Measurements from ENCODE around the gene NLN. TPM values are rescaled to one million over a fixed set of nuclear protein-coding genes. Genes with fewer than 3 reads are reported as not detected.

NLN gene
- total RNA-seq, 2 experiments from 2014 or later: 38.4 to 42.5 TPM

- intact Hi-C loops (cut with micrococcal nuclease): loop anchor here (10.0 kb wide), 1 partner anchor 116 kb away; the partner anchor contains the start of gene ERBIN
- Mint-ChIP-seq H3K9me3 (peaks cover 4% of the 10 kb centered on the region), H3K4me3 (no peak overlapping the region), H3K27ac (no peak overlapping the region), H3K27me3 (no peaks in the 10 kb centered on the region), H3K36me3 (ENCODE audit: low read depth) (peaks cover 55% of the 10 kb centered on the region), H3K4me1 (ENCODE audit: low read depth) (peaks cover 20% of the 10 kb centered on the region)
- ChIA-PET CTCF (interaction anchor here (1.7 kb wide), 1 partner anchor 10 kb away, joined by 6 read pairs; no protein-coding TSS in a partner anchor), POLR2A (no interaction called here)
- no peak for ATAC-seq
- no peak for DNase-seq
- TF ChIP-seq CTCF (IDR thresholded peaks at IDR 0.05): no peak
Measured at GRCh38 chr5:65808818-65809217, 86.8 kb downstream of the NLN start.

- H3K4me3 Mint-ChIP-seq: no peak overlapping the region
- ChIA-PET CTCF (no interaction called here), POLR2A (no interaction called here)
Measured at GRCh38 chr5:65809817-65810531, 88.0 kb downstream of the NLN start.

GRCh38 chr5:65811004-65811403 is 89.0 kb downstream of the NLN start:
- no peak for ATAC-seq
- ChIA-PET POLR2A (no interaction called here), CTCF (interaction anchor here (0.6 kb wide), 1 partner anchor 28 kb away, joined by 3 read pairs; no protein-coding TSS in a partner anchor)
- Mint-ChIP-seq H3K4me3 (no peak overlapping the region), H3K4me1 (ENCODE audit: low read depth) (peaks cover 4% of the 10 kb centered on the region), H3K27me3 (no peaks in the 10 kb centered on the region), H3K9me3 (peaks cover 4% of the 10 kb centered on the region), H3K27ac (no peak overlapping the region), H3K36me3 (ENCODE audit: low read depth) (peaks cover 48% of the 10 kb centered on the region)
- DNase-seq: no peak
- intact Hi-C loops (cut with micrococcal nuclease): no loop called here
- no peak for TF ChIP-seq CTCF (IDR thresholded peaks at IDR 0.05)

More at GRCh38 chr5:65809817-65810531, 88.0 kb downstream of the NLN start:
- ATAC-seq: no peak
- Mint-ChIP-seq H3K4me1 (ENCODE audit: low read depth) (peaks cover 9% of the 10 kb centered on the region), H3K27me3 (no peaks in the 10 kb centered on the region), H3K9me3 (peaks cover 4% of the 10 kb centered on the region), H3K36me3 (ENCODE audit: low read depth) (peaks cover 56% of the 10 kb centered on the region), H3K27ac (no peak overlapping the region)
- DNase-seq: no peak
- intact Hi-C loops (cut with micrococcal nuclease): loop anchor here (10.0 kb wide), 1 partner anchor 115 kb away; the partner anchor contains the start of gene ERBIN
- no peak for TF ChIP-seq CTCF (IDR thresholded peaks at IDR 0.05)

GRCh38 chr5:65811885-65812284 is 89.9 kb downstream of the NLN start:
- DNase-seq (no peak), ATAC-seq (no peak)
- no peak overlapping the region for H3K4me3 Mint-ChIP-seq
- ChIA-PET CTCF (interaction anchor here (0.6 to 1.0 kb wide), 2 partner anchors 8 to 27 kb away, joined by 3 read pairs; no protein-coding TSS in a partner anchor), POLR2A (no interaction called here)
- TF ChIP-seq CTCF (IDR thresholded peaks at IDR 0.05): no peak
- no peaks in the 10 kb centered on the region for H3K9me3 Mint-ChIP-seq
- no peak overlapping the region for H3K27ac Mint-ChIP-seq
- no peaks in the 10 kb centered on the region for H3K27me3 Mint-ChIP-seq
- peaks cover 44% of the 10 kb centered on the region for H3K36me3 Mint-ChIP-seq (ENCODE audit: low read depth)
- intact Hi-C loops (cut with micrococcal nuclease): no loop called here
- H3K4me1 Mint-ChIP-seq (ENCODE audit: low read depth): peaks cover 4% of the 10 kb centered on the region

- intact Hi-C loops (cut with micrococcal nuclease): no loop called here
- POLR2A ChIA-PET: interaction anchor here (0.6 kb wide), 1 partner anchor 1369 kb away, joined by 3 read pairs; no protein-coding TSS in a partner anchor
- peaks cover 4% of the 10 kb centered on the region for H3K4me1 Mint-ChIP-seq (ENCODE audit: low read depth)
- peak; percentile 34 for DNase-seq
- peak; percentile 71 for ATAC-seq
- peaks cover 44% of the 10 kb centered on the region for H3K36me3 Mint-ChIP-seq (ENCODE audit: low read depth)
- CTCF ChIA-PET: interaction anchor here (1.0 kb wide), 1 partner anchor 9 kb away, joined by 3 read pairs; no protein-coding TSS in a partner anchor
- no peak for TF ChIP-seq CTCF (IDR thresholded peaks at IDR 0.05)
- H3K27me3 Mint-ChIP-seq: no peaks in the 10 kb centered on the region
- no peak overlapping the region for H3K4me3 Mint-ChIP-seq
- H3K9me3 Mint-ChIP-seq: no peaks in the 10 kb centered on the region
- H3K27ac Mint-ChIP-seq: no peak overlapping the region
Measured at GRCh38 chr5:65812648-65813047, 90.6 kb downstream of the NLN start.

All from activated CD8-positive, alpha-beta T cell treated with anti-CD3 and anti-CD28 coated beads for 36 hours (primary cell).